HG03575 (cell line): Measurements from ENCODE around the gene TOR4A.

Experiments used
- ATAC-seq: cut with Tn5 transposase; IDR thresholded peaks from one replicate; pipeline ENCODE4 v1.9.1; 2021; ENCODE audit not compliant: unreplicated experiment, insufficient number of reproducible peaks, low FRiP score; ENCODE audit errors: extremely low read depth

TOR4A gene

GRCh38 chr9:137277329-137278041 lies at the start of gene TOR4A:
TOR4A (plus strand) TSS chr9:137277726; CDS start chr9:137278690, 964 bp downstream.
- ATAC-seq, result no peak

GRCh38 chr9:137227853-137228505 lies 49.5 kb upstream of the TOR4A start:
- ATAC-seq, result no peak

GRCh38 chr9:137228506-137228967 lies 49.0 kb upstream of the TOR4A start:
- ATAC-seq, result no peak

GRCh38 chr9:137228968-137229896 lies 48.3 kb upstream of the TOR4A start:
- ATAC-seq, result no peak

- ATAC-seq, result no peak
These were observed 47.4 kb upstream of the TOR4A start for GRCh38 chr9:137229903-137230704.

- ATAC-seq, result no peak
These were observed 46.7 kb upstream of the TOR4A start, which contains the start of gene SLC34A3 for GRCh38 chr9:137230705-137231371. SLC34A3 (plus strand) TSS chr9:137230901; CDS start chr9:137231703, 802 bp downstream.

- ATAC-seq, result no peak
These were observed 46.0 kb upstream of the TOR4A start for GRCh38 chr9:137231372-137232039.

- ATAC-seq, result no peak
These were observed 45.4 kb upstream of the TOR4A start for GRCh38 chr9:137232101-137232500.

- ATAC-seq, result no peak
These were observed 45.0 kb upstream of the TOR4A start for GRCh38 chr9:137232510-137232909.

- no peak for ATAC-seq
These were observed 44.2 kb upstream of the TOR4A start for GRCh38 chr9:137233143-137233980.

- no peak for ATAC-seq
These were observed 43.4 kb upstream of the TOR4A start for GRCh38 chr9:137234055-137234697.

GRCh38 chr9:137234758-137235423 lies 42.6 kb upstream of the TOR4A start:
- ATAC-seq, result no peak

GRCh38 chr9:137235424-137236237 lies 41.9 kb upstream of the TOR4A start:
- ATAC-seq, result no peak

- no peak for ATAC-seq
These were observed 41.1 kb upstream of the TOR4A start for GRCh38 chr9:137236238-137236935.
